ENCODE measurements around the gene WNT3.
"Not testable (repeated sequence)": the region's sequence is repeated elsewhere in the genome, so short reads cannot be mapped to it uniquely, and the experiment has no call there.

The WNT3 gene

DNA sequence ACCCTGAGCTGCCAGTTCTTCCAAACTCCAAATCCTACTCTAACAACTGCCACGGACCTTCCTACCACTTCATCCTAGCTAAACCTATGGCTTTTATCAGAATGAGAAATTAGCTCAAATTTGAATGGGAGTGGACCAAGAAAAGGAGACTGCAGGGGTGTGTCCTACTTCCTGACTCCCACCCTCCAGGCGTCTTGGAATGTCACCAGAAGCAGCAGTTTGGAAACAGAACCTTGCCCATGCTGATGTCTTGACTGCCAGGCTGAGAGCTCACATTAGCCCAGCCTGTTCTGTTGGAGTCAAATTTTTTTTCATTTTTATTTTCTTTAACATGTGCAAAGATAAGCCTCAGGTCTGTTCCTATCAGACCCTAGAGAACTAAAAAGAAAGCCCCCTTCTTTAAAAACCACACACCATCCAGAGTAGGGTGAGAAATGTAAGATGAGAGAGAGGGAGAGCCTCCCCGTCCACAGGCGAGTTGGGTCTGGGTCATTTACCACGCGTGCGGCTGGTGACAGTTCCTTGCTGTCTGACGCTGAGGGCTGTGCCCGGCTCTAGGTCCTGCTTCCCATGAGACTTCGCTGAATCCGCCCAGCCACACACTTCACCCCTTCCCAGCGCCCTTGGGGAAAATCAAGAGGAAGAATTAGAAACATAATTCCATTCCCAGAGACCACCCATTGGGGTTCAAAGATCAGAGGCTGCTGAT, 54.3 kb downstream of the WNT3 start:
- no peak overlapping the region for H3K4me3 ChIP-seq (ENCODE audit: low read depth, low read length)
- TF ChIP-seq, protein P1, sequence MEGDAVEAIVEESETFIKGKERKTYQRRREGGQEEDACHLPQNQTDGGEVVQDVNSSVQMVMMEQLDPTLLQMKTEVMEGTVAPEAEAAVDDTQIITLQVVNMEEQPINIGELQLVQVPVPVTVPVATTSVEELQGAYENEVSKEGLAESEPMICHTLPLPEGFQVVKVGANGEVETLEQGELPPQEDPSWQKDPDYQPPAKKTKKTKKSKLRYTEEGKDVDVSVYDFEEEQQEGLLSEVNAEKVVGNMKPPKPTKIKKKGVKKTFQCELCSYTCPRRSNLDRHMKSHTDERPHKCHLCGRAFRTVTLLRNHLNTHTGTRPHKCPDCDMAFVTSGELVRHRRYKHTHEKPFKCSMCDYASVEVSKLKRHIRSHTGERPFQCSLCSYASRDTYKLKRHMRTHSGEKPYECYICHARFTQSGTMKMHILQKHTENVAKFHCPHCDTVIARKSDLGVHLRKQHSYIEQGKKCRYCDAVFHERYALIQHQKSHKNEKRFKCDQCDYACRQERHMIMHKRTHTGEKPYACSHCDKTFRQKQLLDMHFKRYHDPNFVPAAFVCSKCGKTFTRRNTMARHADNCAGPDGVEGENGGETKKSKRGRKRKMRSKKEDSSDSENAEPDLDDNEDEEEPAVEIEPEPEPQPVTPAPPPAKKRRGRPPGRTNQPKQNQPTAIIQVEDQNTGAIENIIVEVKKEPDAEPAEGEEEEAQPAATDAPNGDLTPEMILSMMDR (IDR thresholded peaks at IDR 0.05; ENCODE audit: borderline replicate concordance, insufficient read depth, low read depth, low read length), result no peak

DNA sequence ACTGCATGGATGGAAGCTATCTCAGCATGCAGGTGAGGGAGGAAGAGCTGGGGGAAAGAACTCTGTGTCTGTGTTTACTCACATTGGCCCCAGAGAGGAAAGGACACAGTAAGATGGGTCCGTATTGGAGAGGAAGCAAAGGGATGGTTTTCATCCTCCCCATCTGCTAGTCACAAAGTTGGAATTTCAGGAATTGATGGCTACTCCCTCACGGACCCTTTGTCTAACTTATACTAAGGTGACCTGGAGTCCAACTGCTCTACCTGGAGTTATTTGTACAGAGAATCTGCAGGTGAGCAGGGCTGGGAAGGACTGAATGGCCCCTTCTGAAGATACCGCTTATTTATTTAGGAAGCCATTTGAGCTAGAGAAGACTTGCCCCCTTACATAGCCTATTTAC, 55.1 kb downstream of the WNT3 start:
- no peak overlapping the region for H3K4me3 ChIP-seq (ENCODE audit: low read depth, low read length)
- TF ChIP-seq, protein P1 (IDR thresholded peaks at IDR 0.05; ENCODE audit: borderline replicate concordance, insufficient read depth, low read depth, low read length), result no peak

DNA sequence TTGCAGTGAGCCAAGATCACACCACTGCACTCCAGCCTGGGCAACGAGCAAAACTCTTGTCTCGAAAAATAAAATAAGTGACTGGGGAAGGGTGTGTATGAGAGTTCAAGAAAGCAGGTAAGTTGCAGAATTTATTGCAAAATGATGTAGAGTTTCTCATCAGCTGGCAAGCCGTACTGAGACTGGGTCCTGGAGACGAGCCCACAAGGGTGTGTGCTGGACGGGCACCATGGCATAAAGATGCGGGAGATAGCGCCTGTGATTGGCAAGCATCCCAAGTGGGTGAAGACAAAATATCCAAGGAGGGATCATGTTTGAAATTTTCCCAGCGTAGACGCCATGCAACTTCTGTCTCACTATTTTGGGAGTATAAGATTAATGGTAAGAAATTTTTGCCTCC, 59.4 kb downstream of the WNT3 start:
- no peak overlapping the region for H3K4me3 ChIP-seq (ENCODE audit: low read depth, low read length)
- TF ChIP-seq, protein P1 (IDR thresholded peaks at IDR 0.05; ENCODE audit: borderline replicate concordance, insufficient read depth, low read depth, low read length), result no peak

DNA sequence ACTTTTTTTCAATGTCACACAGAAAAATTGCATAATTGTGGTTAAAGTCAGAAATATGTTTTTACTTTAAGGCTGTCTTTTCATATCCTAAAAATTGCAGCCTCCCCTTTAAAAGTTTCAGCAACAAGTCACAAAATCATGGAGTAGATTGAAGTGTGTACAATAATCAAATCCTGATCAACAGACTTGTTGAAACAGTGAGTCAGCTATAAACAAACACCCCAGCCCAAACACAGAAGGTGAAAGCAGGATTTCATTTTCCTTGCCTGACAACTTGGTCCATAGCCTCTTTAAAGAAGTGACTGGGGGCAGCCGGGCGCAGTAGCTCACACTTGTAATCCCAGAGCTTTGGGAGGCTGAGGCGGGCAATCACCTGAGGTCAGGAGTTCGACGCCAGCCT, 59.9 kb downstream of the WNT3 start:
- H3K4me3 ChIP-seq (ENCODE audit: low read depth, low read length), result no peak overlapping the region
- TF ChIP-seq, protein P1 (IDR thresholded peaks at IDR 0.05; ENCODE audit: borderline replicate concordance, insufficient read depth, low read depth, low read length), result no peak

DNA sequence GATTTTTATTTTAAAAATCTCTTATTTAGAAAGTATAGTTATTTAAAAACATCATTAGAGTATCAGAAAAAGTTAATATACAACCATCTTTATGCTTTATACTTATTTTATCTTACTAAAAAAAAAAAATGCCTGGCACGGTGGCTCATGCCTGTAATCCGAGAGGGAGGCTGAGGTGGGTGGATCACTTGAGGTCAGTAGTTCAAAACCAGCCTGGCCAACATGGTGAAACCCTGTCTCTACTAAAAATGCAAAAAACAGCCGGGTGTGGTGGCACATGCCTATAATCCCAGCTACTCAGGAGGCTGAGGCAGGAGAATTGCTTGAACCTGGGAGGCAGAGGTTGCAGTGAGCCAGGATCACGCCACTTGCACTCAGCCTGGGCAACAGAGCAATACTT, 60.9 kb downstream of the WNT3 start:
- H3K4me3 ChIP-seq (ENCODE audit: low read depth, low read length), result not testable (repeated sequence)

DNA sequence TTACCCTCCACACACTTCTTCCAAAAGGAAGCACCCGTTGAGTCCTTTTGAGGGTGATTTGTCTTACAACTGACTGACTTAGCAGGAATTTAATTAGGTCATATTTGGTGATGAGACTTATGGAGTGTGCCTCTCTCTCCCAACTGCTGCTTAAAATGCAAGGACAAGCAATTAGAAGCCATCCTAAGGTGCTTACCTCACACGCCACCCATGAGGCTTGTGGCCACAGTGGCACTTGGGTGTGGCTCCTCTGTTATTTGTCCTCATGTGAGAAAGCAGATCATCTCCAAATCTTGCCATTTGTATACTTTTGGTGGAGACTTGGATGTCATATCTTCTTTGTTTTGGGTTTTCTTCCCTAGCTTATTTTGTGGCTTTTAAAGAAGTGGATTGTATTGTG, 61.6 kb downstream of the WNT3 start:
- no peak overlapping the region for H3K4me3 ChIP-seq (ENCODE audit: low read depth, low read length)
- TF ChIP-seq, protein P1 (IDR thresholded peaks at IDR 0.05; ENCODE audit: borderline replicate concordance, insufficient read depth, low read depth, low read length), result no peak

DNA sequence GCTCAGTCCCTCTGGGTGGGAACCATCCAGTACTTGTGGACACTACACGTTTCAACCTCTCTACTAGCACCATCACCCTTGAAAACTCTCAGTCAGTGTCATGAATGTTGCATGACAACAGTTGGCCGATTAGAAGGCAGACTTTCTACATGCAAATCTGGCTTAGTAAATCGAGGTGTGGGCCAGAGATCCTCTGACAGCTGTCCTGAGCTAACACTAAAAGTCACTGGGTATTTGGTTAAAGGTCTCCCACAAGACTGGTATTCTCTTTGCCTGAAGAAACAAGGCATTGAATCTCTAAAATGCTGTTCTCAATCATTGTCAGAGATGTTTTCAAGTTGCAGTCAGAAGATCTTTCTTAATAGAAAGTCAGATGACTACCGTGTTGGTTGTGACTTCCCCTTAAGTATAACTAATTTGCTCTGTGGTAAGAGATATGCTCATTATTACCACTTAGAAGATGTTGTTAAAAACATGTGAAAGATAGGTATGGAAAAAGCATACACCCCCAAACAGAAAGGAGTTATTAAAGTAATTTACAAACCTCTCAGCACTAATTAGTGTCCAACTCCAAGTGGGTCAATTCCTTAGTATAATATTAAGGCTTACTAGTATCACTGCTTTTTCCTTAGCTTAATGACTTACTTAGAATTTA, 62.3 kb downstream of the WNT3 start:
- TF ChIP-seq, protein P1 (IDR thresholded peaks at IDR 0.05; ENCODE audit: borderline replicate concordance, insufficient read depth, low read depth, low read length), result no peak
- H3K4me3 ChIP-seq (ENCODE audit: low read depth, low read length), result no peak overlapping the region

Data from GM12875 (cell line).